ENCODE results near the gene GPR37.

DNA sequence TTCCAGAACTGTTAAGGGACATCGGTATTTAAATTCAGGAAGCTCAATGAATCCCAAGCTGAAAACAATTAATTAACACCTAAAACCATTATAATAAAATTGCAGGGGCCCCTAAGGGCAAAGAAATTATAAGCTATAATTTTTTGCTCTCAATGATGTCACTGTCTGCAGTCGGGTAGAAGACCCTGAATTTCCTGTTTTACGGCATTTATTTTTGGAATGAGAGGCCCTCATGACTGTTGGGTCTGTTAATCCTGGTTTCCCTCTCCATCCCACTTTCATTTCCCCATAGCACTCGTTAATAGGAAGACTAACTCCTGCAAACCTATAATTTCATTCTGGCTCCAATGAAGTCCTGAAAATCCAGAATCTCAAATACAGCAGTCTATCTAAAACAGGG is 25.8 kb upstream of the GPR37 start:
- TF ChIP-seq CTCF (IDR thresholded peaks at IDR 0.05; ENCODE audit: low read depth, low read length, poor library complexity, severe bottlenecking) = no peak
- no peak for TF ChIP-seq EZH2phosphoT487 (IDR thresholded peaks at IDR 0.05; ENCODE audit: borderline replicate concordance, low read length)

Measured in DOHH2 (cell line).